H1 (cell line): ENCODE results near the gene SLC35F3. TPM values are rescaled to one million over a fixed set of nuclear protein-coding genes. Genes with fewer than 3 reads are reported as not detected.

Source experiments
- CTCF ChIA-PET: fragments of 300-600 bp; sonication (Branson Sonifier 250); formaldehyde crosslinking; loops from one replicate; lab custom pipeline; 2021; ENCODE audit not compliant: partially characterized antibody; lab: Charles Lee
- POLR2A ChIA-PET: fragments of 300-600 bp; sonication (Branson Sonifier 250); formaldehyde crosslinking; loops from one replicate; lab custom pipeline; 2021; ENCODE audit warnings: inconsistent platforms; ENCODE audit not compliant: partially characterized antibody; lab: Charles Lee
- DNase-seq, 2 experiments: peaks; one replicate each; pipeline versions ENCODE4 v3.0.0 to v3.0.0-alpha.2; 2010 to 2022; ENCODE audit warnings: low spot score in 2 of 2, low read depth in 1 of 2, mixed read lengths in 1 of 2
- FAIRE-seq: peaks from 2 replicates; lab custom pipeline; 2011; peaks lifted over from hg19 to GRCh38; lab: Jason Lieb, UNC
- H2AFZ ChIP-seq: 2 replicates; pipeline ENCODE4 v1.8.1; 2012; ENCODE audit warnings: low read length, inconsistent platforms
- H2AK5ac ChIP-seq: 2 replicates; pipeline ENCODE4 v1.6.1; 2013; ENCODE audit warnings: low read depth, low read length
- H2BK120ac ChIP-seq: replicated peaks from 2 replicates; pipeline ENCODE3; 2013; ENCODE audit warnings: low read depth, low read length, inconsistent platforms
- H2BK12ac ChIP-seq: 2 replicates; pipeline ENCODE4 v1.6.1; 2013; ENCODE audit warnings: low read depth, low read length
- H2BK15ac ChIP-seq: 2 replicates; pipeline ENCODE4 v1.6.1; 2013; ENCODE audit warnings: low read length
- H2BK20ac ChIP-seq: 2 replicates; pipeline ENCODE4 v1.6.1; 2013; ENCODE audit warnings: low read length
- H2BK5ac ChIP-seq: 2 replicates; pipeline ENCODE4 v1.6.1; 2013; ENCODE audit warnings: low read depth, low read length
- H3K14ac ChIP-seq: 2 replicates; pipeline ENCODE4 v1.6.1; 2013; ENCODE audit warnings: inconsistent platforms; ENCODE audit not compliant: insufficient read length
- H3K18ac ChIP-seq: 2 replicates; pipeline ENCODE4 v1.6.1; 2013; ENCODE audit warnings: low read length; ENCODE audit errors: extremely low read depth
- H3K23ac ChIP-seq: 2 replicates; pipeline ENCODE4 v1.6.1; 2013; ENCODE audit warnings: inconsistent platforms; ENCODE audit not compliant: insufficient read length
- H3K23me2 ChIP-seq: 2 replicates; pipeline ENCODE4 v1.6.1; 2013; ENCODE audit warnings: low read depth, low read length
- H3K27ac ChIP-seq: 2 replicates; pipeline ENCODE4 v1.6.1; 2011; ENCODE audit warnings: low read depth, low read length, inconsistent platforms
- H3K27me3 ChIP-seq, 4 experiments: replicated peaks in 1 of 4; 1 replicate in 1 of 4; 2 replicates in 3 of 4; pipeline versions ENCODE4 v1.6.1 to v1.8.1; 2011 to 2013; ENCODE audit warnings: low read length in 3 of 4, mild to moderate bottlenecking in 3 of 4, inconsistent platforms in 2 of 4, mixed read lengths in 2 of 4, moderate library complexity in 1 of 4; ENCODE audit not compliant: control insufficient read depth in 3 of 4, insufficient read depth in 3 of 4; ENCODE audit errors: extremely low read depth in 1 of 4
- H3K36me3 ChIP-seq, 4 experiments: 2 replicates each; pipeline versions ENCODE4 v1.6.1 to v1.8.1; 2011 to 2013; ENCODE audit warnings: mild to moderate bottlenecking in 4 of 4, low read length in 3 of 4, moderate library complexity in 2 of 4, control low read depth in 1 of 4, inconsistent platforms in 1 of 4; ENCODE audit not compliant: insufficient read depth in 4 of 4, control insufficient read depth in 2 of 4
- H3K4ac ChIP-seq: replicated peaks from 2 replicates; pipeline ENCODE3; 2013; ENCODE audit warnings: low read length, low read depth, mixed read lengths, inconsistent platforms; ENCODE audit not compliant: insufficient read length
- H3K4me1 ChIP-seq, 4 experiments: replicated peaks in 1 of 4; 1 replicate in 1 of 4; 2 replicates in 3 of 4; pipeline versions ENCODE4 v1.6.1 to v1.8.1; 2011 to 2013; ENCODE audit warnings: low read length in 3 of 4, inconsistent platforms in 2 of 4, mixed read lengths in 1 of 4; ENCODE audit not compliant: insufficient read depth in 4 of 4, control insufficient read depth in 3 of 4
- H3K4me2 ChIP-seq, 2 experiments: 2 replicates each; pipeline versions ENCODE4 v1.6.1 to v1.8.1; 2011 to 2013; ENCODE audit warnings: low read depth in 2 of 2, low read length in 2 of 2, control low read depth in 1 of 2, inconsistent platforms in 1 of 2, mild to moderate bottlenecking in 1 of 2; ENCODE audit not compliant: insufficient read depth in 1 of 2
- H3K4me3 ChIP-seq, 4 experiments: fragments of 200-600, 300-600 bp in 1 of 4; sonication (generic), shearing (Covaris generic), sonication (Bioruptor Twin) in 1 of 4; 2 replicates each; pipeline versions ENCODE4 v1.5.1 to v1.8.1; 2011 to 2016; ENCODE audit warnings: low read length in 4 of 4, low read depth in 3 of 4, control low read depth in 2 of 4, inconsistent platforms in 2 of 4, mild to moderate bottlenecking in 2 of 4, mixed read lengths in 1 of 4, moderate library complexity in 1 of 4; ENCODE audit not compliant: insufficient read depth in 2 of 4; ENCODE audit errors: extremely low read depth in 1 of 4
- H3K56ac ChIP-seq: replicated peaks from 2 replicates; pipeline ENCODE3; 2013; ENCODE audit warnings: low read depth, mild to moderate bottlenecking, mixed read lengths, low read length, inconsistent platforms; ENCODE audit not compliant: insufficient read length
- H3K79me1 ChIP-seq: 2 replicates; pipeline ENCODE4 v1.6.1; 2013; ENCODE audit warnings: low read depth, low read length, control low read depth
- H3K79me2 ChIP-seq, 2 experiments: 2 replicates each; pipeline versions ENCODE4 v1.6.1 to v1.8.1; 2012 to 2013; ENCODE audit warnings: low read length in 2 of 2, mild to moderate bottlenecking in 2 of 2, inconsistent platforms in 1 of 2; ENCODE audit not compliant: insufficient read depth in 2 of 2, control insufficient read depth in 1 of 2
- H3K9ac ChIP-seq, 4 experiments: replicated peaks in 1 of 4; 1 replicate in 1 of 4; 2 replicates in 3 of 4; pipeline versions ENCODE4 v1.6.1 to v1.8.1; 2011 to 2013; ENCODE audit warnings: low read depth in 3 of 4, low read length in 3 of 4, control low read depth in 2 of 4, mild to moderate bottlenecking in 2 of 4, moderate library complexity in 2 of 4, inconsistent platforms in 1 of 4; ENCODE audit errors: extremely low read depth in 1 of 4
- H3K9me3 ChIP-seq, 2 experiments: 2 replicates each; pipeline versions ENCODE4 v1.6.1 to v1.8.1; 2012 to 2013; ENCODE audit warnings: mild to moderate bottlenecking in 2 of 2, moderate library complexity in 2 of 2, control low read depth in 1 of 2, inconsistent platforms in 1 of 2, low read depth in 1 of 2, low read length in 1 of 2, mixed read lengths in 1 of 2; ENCODE audit not compliant: insufficient read depth in 2 of 2
- H4K20me1 ChIP-seq, 2 experiments: replicated peaks in 1 of 2; 2 replicates each; pipeline versions ENCODE3 to v1.8.1; 2011 to 2013; ENCODE audit warnings: inconsistent platforms in 2 of 2, low read length in 2 of 2, mild to moderate bottlenecking in 1 of 2; ENCODE audit not compliant: insufficient read depth in 2 of 2, control insufficient read depth in 1 of 2
- H4K5ac ChIP-seq: 2 replicates; pipeline ENCODE4 v1.6.1; 2013; ENCODE audit warnings: low read length, low read depth, mixed read lengths, inconsistent platforms; ENCODE audit not compliant: insufficient read length
- H4K8ac ChIP-seq: 2 replicates; pipeline ENCODE4 v1.8.0; 2013; ENCODE audit warnings: mild to moderate bottlenecking, moderate library complexity, low read length, inconsistent platforms; ENCODE audit not compliant: insufficient read depth; ENCODE audit errors: extremely low read depth
- H4K91ac ChIP-seq: replicated peaks from 2 replicates; pipeline ENCODE3; 2013; ENCODE audit warnings: low read length, mixed read lengths, inconsistent platforms; ENCODE audit not compliant: insufficient read length
- EGR1 ChIP-seq: IDR thresholded peaks from 2 replicates; pipeline ENCODE4 v1.6.1; 2011; ENCODE audit warnings: low read depth, low read length, borderline replicate concordance
- FOSL1 ChIP-seq: IDR thresholded peaks from 2 replicates; pipeline ENCODE4 v1.6.1; 2011; ENCODE audit warnings: mild to moderate bottlenecking, low read depth, low read length, moderate library complexity; ENCODE audit not compliant: insufficient read depth
- GTF2F1 ChIP-seq: IDR thresholded peaks from 2 replicates; pipeline ENCODE4 v1.6.1; 2012; ENCODE audit warnings: low read depth, low read length, improper control_type of control experiment, borderline replicate concordance
- HDAC6 ChIP-seq: IDR thresholded peaks from one replicate; pipeline ENCODE4 v1.7.1; 2012; ENCODE audit warnings: low read depth, mild to moderate bottlenecking, inconsistent platforms, low read length, moderate library complexity
- SIN3A ChIP-seq, 2 experiments: IDR thresholded peaks in 1 of 2; conservative IDR thresholded peaks in 1 of 2; 2 replicates each; pipeline ENCODE4 v1.6.1; 2011 to 2012; ENCODE audit warnings: low read length in 2 of 2, improper control_type of control experiment in 1 of 2, low read depth in 1 of 2, mild to moderate bottlenecking in 1 of 2
- WGBS, 2 experiments: shearing (Covaris generic) in 1 of 2; methylation state at CpG; one replicate each; pipeline versions ENCODE4 v1.1.6 to v1.1.7; 2013 to 2015; ENCODE audit warnings: low lambda C conversion rate in 2 of 2, mixed read lengths in 2 of 2, inconsistent platforms in 1 of 2, low coverage in 1 of 2, missing lambda C conversion rate in 1 of 2; ENCODE audit not compliant: insufficient replicate concordance in 2 of 2, insufficient coverage in 1 of 2, insufficient read length in 1 of 2; ENCODE audit errors: extremely low coverage in 1 of 2, missing lambda C conversion rate in 1 of 2; 5-methylcytosine and 5-hydroxymethylcytosine counted together
- polyA plus RNA-seq, 7 experiments: library from polyadenylated mRNA; depleted of rRNA in 3 of 7; stranded (reverse) in 5 of 7; unstranded in 2 of 7; fragments of >200 nt in 5 of 7; fragments of 200-250 nt in 2 of 7; gene quantifications; 1 replicate in 5 of 7; 2 replicates in 1 of 7; 4 replicates in 1 of 7; pipeline versions ENCODE4 v1.2.1 to v1.2.3, GENCODE V29; 2011 to 2013; ENCODE audit warnings: missing spikeins in 2 of 7, mixed read lengths in 2 of 7
- total RNA-seq: library from RNA; stranded (reverse); fragmentation: NEBNext Ultra II Directional; extraction: Animal tissue kit (Norgen Biotek cat#: 25700); gene quantifications from 2 replicates; pipeline ENCODE4 v1.2.1, GENCODE V29; 2021

SLC35F3 gene
- total and polyA plus RNA-seq, 2 of the 8 experiments (the other 6 are each of a cell fraction or from before 2014, with no cell fraction given): 0.78 to 1.2 TPM

GRCh38 chr1:234072793-234073192, 168.3 kb downstream of the SLC35F3 start:
- H4K8ac ChIP-seq: no peak overlapping the region; the same call in 1 of the 2 replicates
- TF ChIP-seq SIN3A (conservative IDR thresholded peaks at IDR 0.05 in 1 of 2, IDR thresholded peaks at IDR 0.05 in 1 of 2; ENCODE audit: low read depth in 1 of 2, low read length in 2 of 2) (no peak), EGR1 (no peak), FOSL1 (no peak), GTF2F1 (no peak), HDAC6 (no peak)

More at GRCh38 chr1:234072793-234073192, 168.3 kb downstream of the SLC35F3 start:
- Histone ChIP-seq H3K4me3 (no peak overlapping the region), H3K4me2 (no peak overlapping the region), H3K23me2 (no peaks in the 10 kb centered on the region), H2BK120ac (no peak overlapping the region), H3K27me3 (no peaks in the 10 kb centered on the region), H3K79me1 (no peaks in the 10 kb centered on the region), H4K5ac (no peak overlapping the region), H2BK12ac (no peak overlapping the region), H3K23ac (no peak overlapping the region), H3K4me1 (peaks cover 0 to 3% (median 0%) of the 10 kb centered on the region in 4 experiments; a peak in 1 of 7 replicates), H2BK20ac (no peak overlapping the region), H3K9me3 (no peaks in the 10 kb centered on the region), H3K18ac (no peak overlapping the region), H2BK15ac (no peak overlapping the region), H3K56ac (no peak overlapping the region), H3K9ac (no peak overlapping the region), H3K79me2 (no peaks in the 10 kb centered on the region), H3K4ac (no peak overlapping the region), H3K36me3 (no peaks in the 10 kb centered on the region), H2BK5ac (no peak overlapping the region), H3K27ac (no peak overlapping the region), H2AFZ (no peak overlapping the region), H4K20me1 (peaks cover 0 to 1% of the 10 kb centered on the region in 2 experiments), H3K14ac (no peak overlapping the region), H2AK5ac (no peak overlapping the region), H4K91ac (no peak overlapping the region)
- FAIRE-seq (no peak), DNase-seq (no peak)
- CTCF ChIA-PET: interaction anchor here (1.4 kb wide), 1 partner anchor 168 kb away, joined by 4 read pairs; the partner anchor contains the start of gene SLC35F3
- whole genome bisulfite sequencing, 2 experiments: 87% methylated on average over 3 of the region's 3 CpGs; no CpG with 5 or more reads in 1 of the 2 experiments
- POLR2A ChIA-PET: no interaction called here
